IMR-90 (cell line): ENCODE results near the gene SLC4A4. TPM values are rescaled to one million over a fixed set of nuclear protein-coding genes. Genes with fewer than 3 reads are reported as not detected.

Experiments used
- ATAC-seq: fragments of 200-7000 bp; cut with Tn5 transposase; 2 replicates; pipeline ENCODE4 v1.9.1; 2020; ENCODE audit warnings: low read depth, mild to moderate bottlenecking, moderate library complexity
- BruUV-seq: library from RNA; stranded (reverse); fragments of 400-500 nt; replicated peaks from 2 replicates; lab custom pipeline; 2021; lab: Mats Ljungman, UMichigan
- CTCF ChIA-PET: fragments of 300-600 bp; formaldehyde crosslinking; extraction: SDS; loops from one replicate; lab custom pipeline; 2021; ENCODE audit warnings: antibody characterized with exemption; lab: Yijun Ruan, JAX
- POLR2A ChIA-PET: fragments of 300-600 bp; sonication (Branson Sonifier 250); formaldehyde crosslinking; loops from one replicate; lab custom pipeline; 2022; ENCODE audit warnings: antibody characterized with exemption; ENCODE audit not compliant: unreplicated experiment; lab: Charles Lee
- DNase-seq: peaks from one replicate; pipeline ENCODE4 v3.0.0; 2013
- H2AFZ ChIP-seq: replicated peaks from 2 replicates; pipeline ENCODE3; 2013; ENCODE audit warnings: low read length, mild to moderate bottlenecking; ENCODE audit not compliant: poor library complexity
- H2AK5ac ChIP-seq: 2 replicates; pipeline ENCODE4 v1.6.1; 2013; ENCODE audit warnings: low read depth, low read length, inconsistent platforms
- H2AK9ac ChIP-seq: replicated peaks from 2 replicates; pipeline ENCODE3; 2013; ENCODE audit warnings: mild to moderate bottlenecking, low read depth, low read length, moderate library complexity; ENCODE audit not compliant: poor library complexity
- H2BK120ac ChIP-seq: 2 replicates; pipeline ENCODE4 v1.6.1; 2013; ENCODE audit warnings: low read depth, low read length, inconsistent platforms
- H2BK15ac ChIP-seq: 3 replicates; pipeline ENCODE4 v1.6.1; 2013; ENCODE audit warnings: low read depth, low read length, inconsistent platforms
- H2BK20ac ChIP-seq: 2 replicates; pipeline ENCODE4 v1.6.1; 2013; ENCODE audit warnings: low read depth, mild to moderate bottlenecking, inconsistent platforms, low read length, moderate library complexity
- H2BK5ac ChIP-seq: 2 replicates; pipeline ENCODE4 v1.6.1; 2013; ENCODE audit warnings: mild to moderate bottlenecking, low read depth, low read length, inconsistent platforms; ENCODE audit not compliant: poor library complexity, severe bottlenecking
- H3K14ac ChIP-seq: replicated peaks from 2 replicates; pipeline ENCODE4 v1.6.1; 2013; ENCODE audit warnings: low read depth, low read length, inconsistent platforms
- H3K18ac ChIP-seq: 2 replicates; pipeline ENCODE4 v1.6.1; 2013; ENCODE audit warnings: low read depth, low read length, control low read depth
- H3K23ac ChIP-seq: 2 replicates; pipeline ENCODE4 v1.6.1; 2013; ENCODE audit warnings: low read depth, low read length, inconsistent platforms
- H3K27ac ChIP-seq: 2 replicates; pipeline ENCODE4 v1.5.1; 2013; ENCODE audit warnings: mild to moderate bottlenecking, control low read depth, low read length; ENCODE audit not compliant: insufficient read depth
- H3K27me3 ChIP-seq: 2 replicates; pipeline ENCODE4 v1.6.1; 2013; ENCODE audit warnings: low read length; ENCODE audit not compliant: control insufficient read depth, insufficient read depth
- H3K36me3 ChIP-seq: 2 replicates; pipeline ENCODE4 v1.6.1; 2013; ENCODE audit warnings: low read length, mixed read lengths; ENCODE audit not compliant: control insufficient read depth, insufficient read depth
- H3K4ac ChIP-seq: 2 replicates; pipeline ENCODE4 v1.6.1; 2013; ENCODE audit warnings: low read depth, low read length, inconsistent platforms
- H3K4me1 ChIP-seq: 2 replicates; pipeline ENCODE4 v1.6.1; 2013; ENCODE audit warnings: low read length, mixed read lengths; ENCODE audit not compliant: control insufficient read depth, insufficient read depth
- H3K4me2 ChIP-seq: 2 replicates; pipeline ENCODE4 v1.6.1; 2013; ENCODE audit warnings: low read depth, mild to moderate bottlenecking, control low read depth, low read length, moderate library complexity
- H3K4me3 ChIP-seq: 2 replicates; pipeline ENCODE4 v1.5.1; 2013; ENCODE audit warnings: low read depth, mild to moderate bottlenecking, control low read depth, low read length, moderate library complexity; ENCODE audit not compliant: insufficient read depth
- H3K56ac ChIP-seq: 2 replicates; pipeline ENCODE4 v1.6.1; 2013; ENCODE audit warnings: low read length, inconsistent platforms; ENCODE audit not compliant: insufficient read depth; ENCODE audit errors: extremely low read depth
- H3K79me1 ChIP-seq, 2 experiments: 2 replicates each; pipeline ENCODE4 v1.6.1; 2013; ENCODE audit warnings: low read length in 2 of 2, inconsistent platforms in 1 of 2, low read depth in 1 of 2
- H3K9ac ChIP-seq: 2 replicates; pipeline ENCODE4 v1.6.1; 2013; ENCODE audit warnings: low read depth, low read length, control low read depth
- H3K9me1 ChIP-seq: 2 replicates; pipeline ENCODE4 v1.6.1; 2013; ENCODE audit warnings: low read length, inconsistent platforms; ENCODE audit not compliant: insufficient read depth
- H3K9me3 ChIP-seq: 2 replicates; pipeline ENCODE4 v1.6.1; 2013; ENCODE audit warnings: low read length; ENCODE audit not compliant: control insufficient read depth, insufficient read depth
- H4K20me1 ChIP-seq: 2 replicates; pipeline ENCODE4 v1.6.1; 2013; ENCODE audit warnings: low read length, inconsistent platforms; ENCODE audit not compliant: insufficient read depth
- H4K5ac ChIP-seq: 2 replicates; pipeline ENCODE4 v1.6.1; 2013; ENCODE audit warnings: mild to moderate bottlenecking, low read depth, low read length, control low read depth
- H4K8ac ChIP-seq, 2 experiments: 2 replicates each; pipeline ENCODE4 v1.6.1; 2013; ENCODE audit warnings: low read depth in 2 of 2, low read length in 2 of 2, control low read depth in 1 of 2, inconsistent platforms in 1 of 2
- H4K91ac ChIP-seq: 2 replicates; pipeline ENCODE4 v1.6.1; 2013; ENCODE audit warnings: low read depth, low read length, inconsistent platforms; ENCODE audit not compliant: insufficient read depth
- MAFK ChIP-seq: IDR thresholded peaks from 2 replicates; pipeline ENCODE4 v1.6.1; 2012; ENCODE audit warnings: low read depth, low read length, improper control_type of control experiment
- MAZ ChIP-seq: IDR thresholded peaks from 2 replicates; pipeline ENCODE4 v1.6.1; 2012; ENCODE audit warnings: low read depth, mild to moderate bottlenecking, low read length, improper control_type of control experiment, moderate library complexity, borderline replicate concordance
- NFE2L2 ChIP-seq: fragments of 150-350 bp; IDR thresholded peaks from 2 replicates; pipeline ENCODE4 v1.6.1; 2016; ENCODE audit warnings: low read depth, mild to moderate bottlenecking, low read length
- WGBS, 2 experiments: methylation state at CpG; one replicate each; pipeline versions ENCODE4 v1.1.5 to v1.1.7; 2013; ENCODE audit warnings: missing lambda C conversion rate in 2 of 2; ENCODE audit not compliant: insufficient read length in 1 of 2; ENCODE audit errors: extremely low coverage in 2 of 2; 5-methylcytosine and 5-hydroxymethylcytosine counted together
- dilution Hi-C: fragments of 300-500 bp; cut with HindIII; formaldehyde crosslinking; loops from one replicate; pipeline ENCODE4 v1.14.3; 2018; ENCODE audit warnings: low sequenced_read_pairs; ENCODE audit not compliant: unreplicated experiment
- in situ Hi-C: fragments of 300-500 bp; cut with MboI; formaldehyde crosslinking; loops from 3 replicates; pipeline ENCODE4 v1.14.3; 2019; ENCODE audit warnings: low sequenced_read_pairs, inconsistent platforms, mixed read lengths
- intact Hi-C: fragments of 100-400 bp; cut with micrococcal nuclease; formaldehyde crosslinking; loops from 2 replicates; pipeline ENCODE4 v1.10.0; 2022
- polyA plus RNA-seq, 3 experiments: library from polyadenylated mRNA; depleted of rRNA; stranded (reverse); fragments of >200 nt; gene quantifications; 2 replicates each; pipeline ENCODE4 v1.2.3, GENCODE V29; 2012; ENCODE audit warnings: low replicate concordance in 1 of 3
- total RNA-seq: library from RNA; depleted of rRNA; stranded (reverse); fragments of >200 nt; gene quantifications from 2 replicates; pipeline ENCODE4 v1.2.3, GENCODE V29; 2012
- TF ChIP-seq, protein P1 (sequence below): fragments of 150-350 bp; IDR thresholded peaks from 2 replicates; pipeline ENCODE4 v1.6.1; 2017; ENCODE audit warnings: mild to moderate bottlenecking, antibody characterized with exemption, low read length, low read depth

The SLC4A4 gene
- total and polyA plus RNA-seq, 2 of the 4 experiments (the other 2 are of a cell fraction) = 5.6 to 16.8 TPM

DNA sequence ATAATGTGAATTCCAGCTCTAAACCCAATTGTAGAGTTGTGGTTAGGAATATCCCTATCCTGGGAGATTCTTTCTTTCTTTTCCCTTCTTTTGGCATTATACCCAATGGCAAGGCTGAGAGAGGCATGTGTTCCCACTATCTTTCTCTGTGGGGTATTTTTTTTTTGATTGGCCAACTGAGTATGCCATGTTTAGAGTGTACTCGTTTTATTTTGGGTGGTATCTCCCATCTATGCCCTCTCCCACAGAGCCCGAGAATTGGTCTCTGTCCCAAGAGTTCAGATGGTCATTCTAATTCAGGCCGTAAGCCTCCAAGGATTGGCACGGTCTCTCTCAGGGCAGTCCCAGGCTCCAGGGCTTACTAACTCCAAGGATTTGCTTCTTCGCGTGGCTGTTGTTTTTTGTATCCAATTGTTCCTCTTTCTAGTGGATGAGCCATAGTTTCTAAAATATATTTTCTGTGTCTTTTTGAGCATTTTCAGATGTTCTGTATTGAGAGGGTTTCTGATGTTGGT lies 198.8 kb downstream of the SLC4A4 start:
- Histone ChIP-seq H3K27me3 (no peaks in the 10 kb centered on the region), H3K18ac (no peak overlapping the region), H2AK5ac (no peak overlapping the region), H3K9me1 (0 out of 2 replicates have a peak, but pooled peaks cover 3% of the 10 kb centered on the region), H4K5ac (no peak overlapping the region), H3K36me3 (peaks cover 14% of the 10 kb centered on the region), H2BK120ac (no peak overlapping the region), H3K14ac (no peak overlapping the region), H3K4ac (no peak overlapping the region), H4K91ac (no peak overlapping the region), H2BK15ac (no peak overlapping the region), H2BK5ac (no peak overlapping the region), H4K8ac (no peak overlapping the region), H3K4me3 (no peak overlapping the region), H4K20me1 (no peaks in the 10 kb centered on the region), H3K4me2 (no peak overlapping the region), H3K79me1 (peaks cover 3 to 8% of the 10 kb centered on the region in 2 experiments; a peak in 2 of 4 replicates), H2AK9ac (no peak overlapping the region), H3K56ac (no peak overlapping the region), H3K9ac (no peak overlapping the region), H3K27ac (no peak overlapping the region), H3K9me3 (no peaks in the 10 kb centered on the region), H3K23ac (no peak overlapping the region), H2BK20ac (no peak overlapping the region), H3K4me1 (no peaks in the 10 kb centered on the region), H2AFZ (no peak overlapping the region)
- dilution Hi-C loops = no loop called here
- POLR2A ChIA-PET = no interaction called here
- intact Hi-C loops = no loop called here
- no peak for TF ChIP-seq MAZ
- no peak for TF ChIP-seq NFE2L2
- TF ChIP-seq, protein P1, sequence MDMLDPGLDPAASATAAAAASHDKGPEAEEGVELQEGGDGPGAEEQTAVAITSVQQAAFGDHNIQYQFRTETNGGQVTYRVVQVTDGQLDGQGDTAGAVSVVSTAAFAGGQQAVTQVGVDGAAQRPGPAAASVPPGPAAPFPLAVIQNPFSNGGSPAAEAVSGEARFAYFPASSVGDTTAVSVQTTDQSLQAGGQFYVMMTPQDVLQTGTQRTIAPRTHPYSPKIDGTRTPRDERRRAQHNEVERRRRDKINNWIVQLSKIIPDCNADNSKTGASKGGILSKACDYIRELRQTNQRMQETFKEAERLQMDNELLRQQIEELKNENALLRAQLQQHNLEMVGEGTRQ = no peak
- no peak for TF ChIP-seq MAFK
- in situ Hi-C loops = no loop called here
- 100% methylated on average over 1 of the region's 6 CpGs; no CpG with 5 or more reads in 1 of the 2 experiments for WGBS, 2 experiments
- CTCF ChIA-PET = no interaction called here
- BruUV-seq = no TSS peak
- DNase-seq = no peak
- ATAC-seq = no peak
